SK-N-SH (cell line): Measurements from ENCODE around the gene SELENOS. TPM values are rescaled to one million over a fixed set of nuclear protein-coding genes. Genes with fewer than 3 reads are reported as not detected.
"Not testable (repeated sequence)": the region's sequence is repeated elsewhere in the genome, so short reads cannot be mapped to it uniquely, and the experiment has no call there.

Source experiments
- CTCF ChIA-PET: fragments of 300-600, 350-600 bp; formaldehyde crosslinking; extraction: SDS; loops from one replicate; lab custom pipeline; 2021; lab: Yijun Ruan, JAX
- POLR2A ChIA-PET: fragments of 350-600 bp; sonication (Branson Sonifier 250); formaldehyde crosslinking; extraction: SDS; loops from one replicate; lab custom pipeline; 2020; ENCODE audit warnings: antibody characterized with exemption, inconsistent platforms; lab: Yijun Ruan, JAX
- DNase-seq: peaks from one replicate; pipeline ENCODE4 v3.0.0; 2012
- H2AFZ ChIP-seq: fragments of 200-600 bp; sonication (generic); 2 replicates; pipeline ENCODE4 v1.8.1; 2016; ENCODE audit warnings: antibody characterized with exemption, mild to moderate bottlenecking, low read depth
- H3F3A ChIP-seq: fragments of 200-600 bp; sonication (generic); replicated peaks from 2 replicates; pipeline ENCODE3; 2016; ENCODE audit warnings: antibody characterized with exemption, mild to moderate bottlenecking; ENCODE audit not compliant: insufficient read depth
- H3K27ac ChIP-seq, 2 experiments: fragments of 200-500 bp in 1 of 2; fragments of 200-600 bp in 1 of 2; sonication (Bioruptor generic) in 1 of 2; sonication (generic), shearing (Covaris generic) in 1 of 2; 2 replicates each; pipeline versions ENCODE4 v1.5.1 to v1.6.1; 2014 to 2016; ENCODE audit warnings: low read depth in 2 of 2, inconsistent platforms in 1 of 2, low read length in 1 of 2, mild to moderate bottlenecking in 1 of 2, mixed read lengths in 1 of 2
- H3K27me3 ChIP-seq: fragments of 200-600 bp; sonication (generic), shearing (Covaris generic); 2 replicates; pipeline ENCODE4 v1.6.1; 2016; ENCODE audit warnings: mixed run types; ENCODE audit not compliant: insufficient read depth
- H3K36me3 ChIP-seq, 2 experiments: fragments of 200-500 bp in 1 of 2; fragments of 200-600 bp in 1 of 2; sonication (Bioruptor generic) in 1 of 2; sonication (generic) in 1 of 2; replicated peaks in 1 of 2; 2 replicates each; pipeline versions ENCODE3 to v1.5.1; 2014 to 2016; ENCODE audit warnings: low read length in 1 of 2, mild to moderate bottlenecking in 1 of 2; ENCODE audit not compliant: insufficient read depth in 2 of 2, control insufficient read depth in 1 of 2
- H3K4me1 ChIP-seq, 2 experiments: fragments of 200-500 bp in 1 of 2; fragments of 200-600 bp in 1 of 2; sonication (Bioruptor generic) in 1 of 2; sonication (generic), shearing (Covaris generic) in 1 of 2; 2 replicates each; pipeline versions ENCODE4 v1.5.1 to v1.6.1; 2014 to 2016; ENCODE audit warnings: low read depth in 1 of 2, low read length in 1 of 2, mixed run types in 1 of 2; ENCODE audit not compliant: insufficient read depth in 2 of 2, control insufficient read depth in 1 of 2
- H3K4me2 ChIP-seq: fragments of 200-600 bp; sonication (generic), shearing (Covaris generic); 2 replicates; pipeline ENCODE4 v1.6.1; 2017; ENCODE audit warnings: mixed run types
- H3K4me3 ChIP-seq, 2 experiments: fragments of 200-500 bp in 1 of 2; fragments of 200-600 bp in 1 of 2; sonication (Bioruptor generic) in 1 of 2; sonication (generic), shearing (Covaris generic) in 1 of 2; 2 replicates each; pipeline versions ENCODE4 v1.5.1 to v1.8.1; 2014 to 2016; ENCODE audit warnings: low read depth in 2 of 2, inconsistent platforms in 1 of 2, low read length in 1 of 2, mild to moderate bottlenecking in 1 of 2, mixed read lengths in 1 of 2, moderate library complexity in 1 of 2
- H3K79me2 ChIP-seq: fragments of 200-600 bp; sonication (generic); 2 replicates; pipeline ENCODE4 v1.8.1; 2017; ENCODE audit warnings: mild to moderate bottlenecking; ENCODE audit not compliant: insufficient read depth
- H3K9ac ChIP-seq: fragments of 200-600 bp; sonication (generic); 2 replicates; pipeline ENCODE4 v1.6.1; 2017; ENCODE audit warnings: mixed run types
- H3K9me2 ChIP-seq: fragments of 200-600 bp; sonication (generic); 2 replicates; pipeline ENCODE4 v1.6.1; 2017; ENCODE audit warnings: mixed run types
- H3K9me3 ChIP-seq: fragments of 200-600 bp; sonication (generic); 2 replicates; pipeline ENCODE4 v1.6.1; 2017; ENCODE audit warnings: mixed run types, mild to moderate bottlenecking, moderate library complexity
- H4K20me1 ChIP-seq: fragments of 200-600 bp; sonication (generic); 2 replicates; pipeline ENCODE4 v1.6.1; 2017; ENCODE audit warnings: mild to moderate bottlenecking, mixed run types; ENCODE audit not compliant: insufficient read depth
- CTCF ChIP-seq: fragments of 200-600 bp; sonication (generic); IDR thresholded peaks from 2 replicates; pipeline ENCODE4 v1.6.1; 2017; ENCODE audit warnings: antibody characterized with exemption, mild to moderate bottlenecking, moderate library complexity
- EZH2phosphoT487 ChIP-seq: fragments of 200-600 bp; sonication (generic); IDR thresholded peaks from 2 replicates; pipeline ENCODE4 v1.6.1; 2017; ENCODE audit warnings: low read depth, mixed run types, mild to moderate bottlenecking, antibody characterized with exemption, moderate library complexity, borderline replicate concordance
- FOSL2 ChIP-seq: IDR thresholded peaks from 2 replicates; pipeline ENCODE4 v1.4.0; 2012; ENCODE audit warnings: low read depth, mild to moderate bottlenecking, moderate library complexity, borderline replicate concordance
- PBX3 ChIP-seq: IDR thresholded peaks from 2 replicates; pipeline ENCODE4; 2012
- RAD21 ChIP-seq: IDR thresholded peaks from 2 replicates; pipeline ENCODE4 v1.6.1; 2012; ENCODE audit warnings: mild to moderate bottlenecking, low read length
- RXRA ChIP-seq: IDR thresholded peaks from 2 replicates; pipeline ENCODE4 v1.4.0; 2012; ENCODE audit warnings: low read depth, mild to moderate bottlenecking, borderline replicate concordance
- TCF12 ChIP-seq: IDR thresholded peaks from 2 replicates; pipeline ENCODE4 v1.4.0; 2012
- TEAD4 ChIP-seq: IDR thresholded peaks from 2 replicates; pipeline ENCODE4 v1.4.0; 2012; ENCODE audit warnings: mild to moderate bottlenecking, borderline replicate concordance; ENCODE audit not compliant: insufficient read depth
- WGBS: methylation state at CpG from one replicate; pipeline ENCODE4 v1.1.6; 2017; ENCODE audit warnings: low lambda C conversion rate; 5-methylcytosine and 5-hydroxymethylcytosine counted together
- polyA plus RNA-seq, 3 experiments: library from polyadenylated mRNA; depleted of rRNA; stranded (reverse); fragments of >200 nt; gene quantifications; 2 replicates each; pipeline ENCODE4 v1.2.3, GENCODE V29; 2012

Gene SELENOS
- polyA plus RNA-seq, 1 of the 3 experiments (the other 2 are of a cell fraction), result 101 TPM

- H3K36me3 ChIP-seq, result peaks cover 70 to 73% of the 10 kb centered on the region in 2 experiments
- no peak overlapping the region for H3K27ac ChIP-seq
- TF ChIP-seq RXRA (no peak), PBX3 (no peak), RAD21 (peak; percentile 61), FOSL2 (no peak), TCF12 (no peak), CTCF (peak; percentile 68), EZH2phosphoT487 (no peak), TEAD4 (no peak)
- no peak overlapping the region for H3K4me3 ChIP-seq
- H3K9me3 ChIP-seq, result no peaks in the 10 kb centered on the region
- ChIA-PET CTCF (interaction anchor here (0.6 to 11.2 kb wide), 15 partner anchors 10 to 617 kb away, joined by 3 to 139 read pairs (median 5); partner anchors contain the start of gene TM2D3), POLR2A (no interaction called here)
- DNase-seq, result peak; percentile 55
- no peaks in the 10 kb centered on the region for H3K27me3 ChIP-seq
- H3K79me2 ChIP-seq, result peaks cover 77% of the 10 kb centered on the region
- no peak overlapping the region for H2AFZ ChIP-seq
- H3K4me1 ChIP-seq, result peaks cover 5 to 12% of the 10 kb centered on the region in 2 experiments; a peak in 2 of 4 replicates
- peaks cover 36% of the 10 kb centered on the region for H4K20me1 ChIP-seq
- no peaks in the 10 kb centered on the region for H3K9me2 ChIP-seq
- no peak overlapping the region for H3K9ac ChIP-seq
- H3K4me2 ChIP-seq, result no peak overlapping the region
- WGBS, result 76% methylated on average over 8 of the region's 8 CpGs
- H3F3A ChIP-seq, result no peaks in the 10 kb centered on the region
Observed at GRCh38 chr15:101288905-101289513, 11.7 kb upstream of the SELENOS start.

GRCh38 chr15:101287342-101287741 lies 10.1 kb upstream of the SELENOS start:
- H3K27me3 ChIP-seq, H2AFZ ChIP-seq, H3K9ac ChIP-seq, H3K4me3 ChIP-seq, H3K4me1 ChIP-seq, H3K27ac ChIP-seq, H3K4me2 ChIP-seq, H3F3A ChIP-seq, DNase-seq, POLR2A ChIA-PET, H3K9me3 ChIP-seq, H3K9me2 ChIP-seq: not testable (repeated sequence)
- peaks cover 79 to 82% of the 10 kb centered on the region in 2 experiments for H3K36me3 ChIP-seq
- CTCF ChIA-PET, result interaction anchor here (0.6 to 11.2 kb wide), 6 partner anchors 11 to 366 kb away, joined by 3 to 139 read pairs (median 3); partner anchors contain the start of gene TM2D3
- H4K20me1 ChIP-seq, result peaks cover 23% of the 10 kb centered on the region
- WGBS, result 99% methylated on average over 6 of the region's 6 CpGs
- H3K79me2 ChIP-seq, result peaks cover 60% of the 10 kb centered on the region
